Fibroblast of peridontal ligament (primary cell): ENCODE data around the gene TACO1.

Source experiments
- DNase-seq: peaks from one replicate; pipeline ENCODE4 v3.0.0-alpha.2; 2010; ENCODE audit errors: extremely low read depth

The TACO1 gene

GRCh38 chr17:63598281-63598680, 2.4 kb upstream of the TACO1 start:
- DNase-seq, result no peak

GRCh38 chr17:63601439-63602371, 1.0 kb downstream of the TACO1 start:
- peak; percentile 19 for DNase-seq

- DNase-seq, result no peak
Measured at GRCh38 chr17:63609816-63610573, 9.3 kb downstream of the TACO1 start.

- no peak for DNase-seq
Measured at GRCh38 chr17:63610854-63611253, 10.2 kb downstream of the TACO1 start.

GRCh38 chr17:63611354-63611753, 10.7 kb downstream of the TACO1 start:
- no peak for DNase-seq

GRCh38 chr17:63613663-63614062, 13.0 kb downstream of the TACO1 start:
- no peak for DNase-seq

GRCh38 chr17:63621229-63621683, 20.6 kb downstream of the TACO1 start:
- no peak for DNase-seq

GRCh38 chr17:63621684-63622573, 21.2 kb downstream of the TACO1 start, which contains the start of gene MAP3K3:
MAP3K3 (plus strand) TSS chr17:63622417; CDS start chr17:63622760, 343 bp downstream.
- DNase-seq, result peak; percentile 100

GRCh38 chr17:63622574-63623390, 22.1 kb downstream of the TACO1 start:
- DNase-seq, result peak; percentile 38

DNA sequence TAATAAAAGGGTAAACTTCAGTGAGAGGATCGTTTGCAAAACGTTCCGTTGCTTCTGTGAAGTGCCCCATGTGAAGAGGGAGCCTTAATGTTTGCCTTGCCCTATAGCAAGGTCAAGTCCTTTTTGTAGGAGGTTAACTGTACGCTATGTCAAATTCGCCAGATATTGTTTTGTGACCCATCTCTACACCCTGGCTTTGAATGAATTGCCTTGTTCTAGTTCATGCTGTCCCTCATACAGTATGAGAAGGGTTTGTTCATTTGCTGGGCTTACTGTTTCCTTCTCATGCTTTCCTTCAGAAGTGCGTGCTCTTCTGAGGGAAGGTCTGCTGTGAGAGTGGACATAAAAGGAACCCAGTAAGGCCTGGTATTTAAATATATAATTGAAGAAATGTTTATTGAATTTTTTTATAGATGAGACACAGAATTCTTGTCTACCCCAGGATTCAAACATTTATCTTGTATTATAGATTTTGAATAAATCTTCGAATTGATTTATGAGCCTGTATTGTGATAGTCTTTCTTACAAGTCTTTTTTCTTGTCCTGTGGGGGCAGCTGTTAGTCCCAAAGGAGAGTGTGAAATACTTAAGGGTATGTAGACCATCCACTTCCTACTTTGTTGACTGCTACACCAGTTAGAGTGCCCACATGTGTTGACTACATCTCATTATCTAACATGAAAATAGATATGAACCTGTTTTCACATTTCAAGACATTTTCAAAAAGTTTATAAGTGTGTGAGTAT, 23.3 kb downstream of the TACO1 start:
- no peak for DNase-seq

DNA sequence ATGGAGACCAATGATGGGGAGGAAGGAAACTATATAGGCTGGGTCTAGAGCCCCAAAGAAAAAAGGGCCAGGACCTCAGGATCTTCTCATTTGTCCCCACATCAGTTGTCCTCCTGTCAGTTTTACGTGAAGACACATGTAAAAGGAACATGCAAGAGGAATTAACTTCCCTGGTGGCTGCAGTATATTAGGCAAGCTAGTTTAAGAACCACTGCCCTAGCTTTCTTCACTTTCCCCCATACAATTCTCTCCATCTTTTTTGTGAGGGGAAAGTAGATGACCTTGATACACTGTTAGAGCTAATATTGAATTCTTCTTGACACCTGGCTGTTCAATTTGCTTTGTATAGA, 23.8 kb downstream of the TACO1 start:
- no peak for DNase-seq

DNA sequence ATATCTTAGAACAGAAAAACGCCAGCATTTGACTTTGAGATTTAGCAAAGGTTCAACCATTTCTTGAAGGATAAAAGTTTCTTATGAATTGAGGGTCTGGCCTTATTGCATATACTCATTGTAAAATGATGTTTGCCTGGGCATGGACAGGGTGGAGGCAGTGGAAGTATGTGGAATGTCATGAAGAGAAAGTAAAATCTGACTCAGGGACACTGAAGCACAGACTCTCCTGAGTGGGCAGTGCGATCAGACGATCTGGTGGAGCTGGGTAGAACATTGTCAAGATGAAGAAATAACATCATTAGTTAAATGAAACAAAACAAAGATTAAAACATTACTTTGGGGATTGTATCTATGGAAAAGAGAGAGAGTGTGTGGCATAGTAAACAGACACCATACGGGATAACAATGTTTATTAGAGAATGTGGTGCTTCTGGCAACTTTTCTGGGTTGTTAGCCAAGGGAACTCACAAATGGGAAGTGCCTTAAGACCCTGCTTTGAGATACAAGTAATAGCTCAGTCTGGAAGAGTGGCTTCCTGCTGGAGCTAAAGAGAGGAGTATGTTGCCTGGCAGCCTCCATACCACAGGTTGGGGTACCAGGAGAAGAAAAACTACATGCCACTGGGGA, 26.0 kb downstream of the TACO1 start:
- DNase-seq, result peak; percentile 29

- DNase-seq, result no peak
Measured at GRCh38 chr17:63629627-63630026, 28.9 kb downstream of the TACO1 start.

GRCh38 chr17:63631062-63631461, 30.4 kb downstream of the TACO1 start:
- DNase-seq, result no peak

- no peak for DNase-seq
Measured at GRCh38 chr17:63631626-63632025, 30.9 kb downstream of the TACO1 start.

GRCh38 chr17:63633742-63634141, 33.0 kb downstream of the TACO1 start:
- DNase-seq, result no peak

DNA sequence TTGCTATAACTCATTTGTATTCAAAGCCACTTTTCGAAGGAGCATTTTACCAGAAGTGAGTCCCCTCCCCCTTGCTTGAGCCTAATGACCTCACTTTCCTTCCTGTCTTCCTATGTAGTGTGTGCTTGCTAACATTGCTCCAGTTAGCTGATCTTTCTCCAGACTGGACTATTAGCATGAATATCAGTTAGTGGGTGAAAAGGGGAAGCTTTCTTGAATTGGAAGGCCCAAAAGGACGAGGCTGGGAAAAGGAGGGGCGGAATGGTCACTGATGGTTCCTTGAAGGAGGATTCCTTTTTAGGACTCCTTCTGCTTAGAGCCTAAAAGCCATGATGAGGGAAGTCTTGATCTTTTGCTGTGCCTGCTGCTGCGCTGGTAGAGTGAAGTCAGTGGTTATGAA, 33.5 kb downstream of the TACO1 start:
- DNase-seq, result no peak

DNA sequence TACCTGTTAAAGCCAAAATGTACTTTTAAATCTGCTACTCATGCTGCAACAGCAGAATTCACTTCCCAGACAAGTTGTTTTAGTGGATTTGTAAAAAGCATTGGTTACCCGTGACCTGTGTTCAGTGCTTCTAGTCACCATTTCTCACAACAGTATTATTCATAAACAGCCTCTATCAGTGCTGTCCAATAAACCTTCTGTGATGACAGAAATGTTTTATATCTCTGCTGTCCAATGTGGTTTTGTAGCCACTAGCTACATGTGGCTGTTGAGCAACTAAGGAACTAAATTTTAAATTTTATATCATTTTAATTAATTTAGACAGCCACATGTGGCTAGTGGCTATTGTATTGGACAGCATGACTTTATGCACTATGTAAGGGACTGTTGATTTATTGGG, 34.1 kb downstream of the TACO1 start:
- DNase-seq, result no peak

- DNase-seq, result no peak
Measured at GRCh38 chr17:63635290-63635689, 34.6 kb downstream of the TACO1 start.

GRCh38 chr17:63635787-63636186, 35.1 kb downstream of the TACO1 start:
- peak; percentile 15 for DNase-seq
